ENCODE measurements around the gene SNTG2.

The SNTG2 gene

DNA sequence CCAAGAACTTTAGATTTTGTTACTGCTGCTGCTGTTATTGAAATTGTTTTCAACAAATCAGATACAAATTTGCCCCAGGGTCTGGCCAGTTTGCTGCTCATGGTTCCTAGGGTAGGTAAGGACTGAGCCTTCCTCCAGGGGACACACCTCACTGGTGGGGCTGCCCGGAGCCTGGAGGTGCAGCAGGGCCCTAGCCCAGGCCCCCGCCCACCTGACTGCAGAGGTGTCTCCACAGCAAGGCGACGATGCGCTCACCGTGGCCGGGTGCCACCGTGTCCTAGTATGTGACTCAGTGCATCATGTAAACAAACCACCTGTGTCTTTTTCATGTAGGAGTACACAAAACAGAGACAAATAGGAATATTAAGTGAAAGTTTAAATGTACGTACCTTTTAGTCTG is 309.1 kb downstream of the SNTG2 start:
- DNase-seq (no peak), ATAC-seq (no peak)
- H3K9me3 Mint-ChIP-seq = no peaks in the 10 kb centered on the region
- peaks cover 15% of the 10 kb centered on the region for H3K27me3 Mint-ChIP-seq
- H3K4me1 Mint-ChIP-seq = no peaks in the 10 kb centered on the region
- no peak overlapping the region for H3K27ac Mint-ChIP-seq
- no peak overlapping the region for H3K4me3 Mint-ChIP-seq

DNA sequence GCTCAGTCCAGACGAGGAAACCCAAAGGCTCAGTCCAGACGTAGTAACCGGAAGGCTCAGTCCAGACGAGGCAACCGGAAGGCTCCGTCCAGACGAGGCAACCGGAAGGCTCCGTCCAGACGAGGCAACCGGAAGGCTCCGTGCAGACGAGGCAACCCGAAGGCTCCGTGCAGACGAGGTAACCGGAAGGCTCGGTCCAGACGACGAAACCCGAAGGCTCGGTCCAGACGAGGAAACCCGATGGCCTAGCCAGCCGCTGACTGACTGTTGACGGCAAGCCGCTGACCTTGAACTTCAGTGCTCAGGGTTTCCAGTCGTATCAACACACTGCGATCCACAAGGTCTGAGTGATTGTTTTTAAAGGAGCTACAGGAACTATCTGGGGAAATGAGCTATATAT is 312.0 kb downstream of the SNTG2 start:
- no peak for ATAC-seq
- no peak overlapping the region for H3K4me3 Mint-ChIP-seq

DNA sequence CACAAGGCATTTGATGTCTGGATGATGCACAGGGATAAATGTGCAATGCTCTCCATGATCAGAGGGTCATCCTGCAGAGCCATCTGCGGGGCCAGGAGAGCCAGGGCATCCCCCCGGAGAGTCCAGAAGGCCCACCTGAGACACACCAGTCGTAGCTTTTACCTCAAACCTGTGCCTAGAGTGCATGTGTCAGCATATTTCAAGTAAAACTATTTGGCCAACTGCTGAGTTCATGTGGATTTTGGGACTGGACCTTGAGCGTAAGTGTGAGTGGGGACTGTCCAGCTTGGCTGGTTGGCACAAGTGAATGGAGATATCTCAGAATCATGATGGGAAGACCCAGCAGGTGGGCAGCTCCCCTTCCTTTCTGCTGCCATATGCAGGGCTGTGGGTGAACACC is 314.8 kb downstream of the SNTG2 start:
- Mint-ChIP-seq H3K27ac (no peak overlapping the region), H3K9me3 (no peaks in the 10 kb centered on the region), H3K27me3 (no peaks in the 10 kb centered on the region), H3K4me1 (no peaks in the 10 kb centered on the region), H3K4me3 (no peak overlapping the region)
- no peak for ATAC-seq
- no peak for DNase-seq

More for the DNA sequence above, 312.0 kb downstream of the SNTG2 start:
- no peaks in the 10 kb centered on the region for H3K9me3 Mint-ChIP-seq
- H3K27ac Mint-ChIP-seq = no peak overlapping the region
- peaks cover 2% of the 10 kb centered on the region for H3K27me3 Mint-ChIP-seq
- DNase-seq = no peak
- H3K4me1 Mint-ChIP-seq = no peaks in the 10 kb centered on the region

DNA sequence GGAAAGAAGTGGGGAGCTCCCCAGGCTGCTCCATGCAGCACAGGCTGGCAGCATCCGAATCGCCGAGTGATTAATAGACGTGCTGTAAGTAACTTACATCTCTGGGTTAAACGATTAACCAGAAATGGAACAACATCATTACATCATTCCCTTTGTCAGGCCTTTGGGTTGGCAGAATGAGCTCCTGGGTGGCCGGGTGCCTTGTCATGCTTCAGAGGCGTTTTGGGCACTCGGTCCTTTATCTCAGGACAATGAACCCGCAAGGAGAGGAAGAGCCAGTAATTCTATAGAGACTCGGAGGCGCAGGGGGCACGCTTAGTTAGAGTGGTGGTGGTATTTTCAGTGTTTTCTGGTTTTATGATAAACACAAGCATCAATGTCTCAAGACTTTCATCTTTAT is 315.7 kb downstream of the SNTG2 start:
- Mint-ChIP-seq H3K9me3 (no peaks in the 10 kb centered on the region), H3K27ac (no peak overlapping the region), H3K27me3 (no peaks in the 10 kb centered on the region), H3K4me3 (no peak overlapping the region), H3K4me1 (no peaks in the 10 kb centered on the region)
- no peak for ATAC-seq
- no peak for DNase-seq

DNA sequence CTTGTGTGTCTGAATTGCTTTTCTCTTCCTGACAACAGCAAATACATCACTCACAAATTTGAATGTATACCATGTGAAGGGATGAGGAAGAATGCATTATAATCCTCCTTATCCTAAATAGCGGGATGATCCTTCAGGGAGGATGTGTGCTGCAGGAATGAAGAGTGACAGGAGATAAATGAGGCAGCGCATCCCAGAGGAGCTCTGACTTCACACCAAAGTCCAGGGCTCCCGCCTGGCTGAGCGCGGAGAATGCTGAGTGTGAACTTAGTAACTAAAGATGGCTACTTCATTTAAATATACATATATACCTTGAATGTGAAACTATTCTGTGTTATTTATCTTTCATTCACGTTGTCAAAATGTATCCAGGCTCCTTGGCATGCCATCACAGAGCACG is 317.4 kb downstream of the SNTG2 start:
- no peaks in the 10 kb centered on the region for H3K9me3 Mint-ChIP-seq
- no peak overlapping the region for H3K27ac Mint-ChIP-seq
- DNase-seq (no peak), ATAC-seq (no peak)
- H3K4me1 Mint-ChIP-seq = no peaks in the 10 kb centered on the region
- H3K4me3 Mint-ChIP-seq = no peak overlapping the region
- no peaks in the 10 kb centered on the region for H3K27me3 Mint-ChIP-seq

DNA sequence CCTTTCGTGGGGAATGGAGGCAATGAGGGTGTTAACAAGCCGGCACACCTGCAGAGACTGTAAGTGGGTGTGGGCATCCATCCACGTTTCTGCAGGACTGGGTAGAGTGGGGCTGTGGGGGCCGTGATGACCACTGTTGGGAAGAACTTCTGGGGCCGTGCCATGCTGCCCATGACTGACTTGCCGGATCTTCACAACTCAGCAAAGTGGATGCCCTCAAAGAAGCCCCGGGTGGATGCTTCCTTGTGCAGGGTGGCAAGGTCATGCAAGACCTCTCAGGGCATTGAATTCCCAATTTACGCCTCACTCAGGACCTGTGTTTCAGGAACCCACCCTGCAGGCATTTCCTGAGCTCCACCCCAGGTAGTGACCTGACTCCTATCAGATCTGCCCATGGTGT is 319.2 kb downstream of the SNTG2 start:
- Mint-ChIP-seq H3K27me3 (no peaks in the 10 kb centered on the region), H3K9me3 (peaks cover 7 to 11% of the 10 kb centered on the region in 2 donors), H3K4me3 (no peak overlapping the region), H3K4me1 (no peaks in the 10 kb centered on the region), H3K27ac (no peak overlapping the region)
- DNase-seq = no peak
- ATAC-seq = no peak

DNA sequence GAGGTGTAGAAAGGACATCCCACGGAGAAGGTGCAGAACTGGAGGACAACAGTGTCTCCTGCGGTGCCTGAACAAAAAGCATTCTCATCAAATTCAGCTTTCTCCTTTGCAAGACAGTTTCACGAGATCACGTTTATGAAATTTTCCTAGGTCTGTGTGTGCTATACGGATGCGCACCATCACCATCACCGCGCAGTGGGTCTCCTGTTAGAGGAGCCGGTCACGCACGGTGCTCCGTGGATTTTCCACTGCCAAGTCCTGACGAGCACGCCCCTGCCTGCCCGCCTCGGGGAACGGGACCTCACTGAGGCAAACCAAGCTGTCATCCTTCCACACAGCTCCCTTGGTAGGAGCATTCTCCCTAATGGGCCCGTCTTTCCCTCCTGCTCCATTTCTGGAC is 322.2 kb downstream of the SNTG2 start:
- Mint-ChIP-seq H3K4me3 (no peak overlapping the region), H3K27me3 (no peaks in the 10 kb centered on the region), H3K9me3 (peaks cover 8 to 21% of the 10 kb centered on the region in 2 donors), H3K4me1 (no peaks in the 10 kb centered on the region), H3K27ac (no peak overlapping the region)
- ATAC-seq (no peak), DNase-seq (no peak)

DNA sequence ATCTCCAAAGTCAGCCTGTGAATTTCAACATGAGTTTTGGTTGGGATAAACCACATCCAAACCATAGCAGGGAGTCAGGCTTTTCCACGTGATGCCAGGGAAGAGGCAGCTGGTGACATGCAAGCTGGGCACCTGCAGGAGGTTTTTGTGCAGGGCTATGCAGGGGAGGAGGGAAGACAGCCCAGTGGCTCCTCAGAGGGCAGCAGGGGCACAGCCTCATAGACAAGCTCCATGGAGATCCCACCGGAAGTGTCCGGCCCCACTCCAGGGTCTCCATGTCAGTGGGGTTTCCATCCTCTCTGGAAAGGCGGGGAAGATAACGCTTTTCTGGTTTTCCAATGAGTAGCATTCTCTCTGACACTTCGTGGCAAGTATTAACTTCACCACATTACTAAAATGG is 327.0 kb downstream of the SNTG2 start:
- no peak overlapping the region for H3K27ac Mint-ChIP-seq
- H3K27me3 Mint-ChIP-seq = no peaks in the 10 kb centered on the region
- ATAC-seq (no peak), DNase-seq (no peak)
- no peak overlapping the region for H3K4me3 Mint-ChIP-seq
- H3K9me3 Mint-ChIP-seq = peaks cover 8 to 21% of the 10 kb centered on the region in 2 donors
- no peaks in the 10 kb centered on the region for H3K4me1 Mint-ChIP-seq

DNA sequence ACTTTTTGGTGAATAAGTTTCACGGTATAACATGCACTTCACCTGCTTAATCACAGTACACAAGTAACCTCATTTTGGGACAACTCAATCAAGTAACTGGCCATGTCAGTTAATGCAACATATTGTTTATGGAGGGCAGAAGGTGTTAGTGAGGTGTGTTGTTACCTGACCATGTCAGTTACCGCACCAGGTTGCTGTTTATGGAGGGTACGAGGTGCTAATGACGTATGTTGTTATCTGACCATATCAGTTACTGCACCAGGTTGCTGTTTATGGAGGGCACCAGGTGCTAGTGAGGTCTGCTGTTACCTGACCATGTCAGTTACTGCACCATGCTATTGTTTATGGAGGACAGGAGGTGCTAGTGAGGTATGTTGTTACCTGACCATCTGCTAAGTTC is 327.5 kb downstream of the SNTG2 start:
- Mint-ChIP-seq H3K4me1 (no peaks in the 10 kb centered on the region), H3K27ac (no peak overlapping the region), H3K9me3 (peaks cover 8 to 21% of the 10 kb centered on the region in 2 donors), H3K4me3 (no peak overlapping the region), H3K27me3 (no peaks in the 10 kb centered on the region)
- DNase-seq = no peak
- ATAC-seq = no peak

DNA sequence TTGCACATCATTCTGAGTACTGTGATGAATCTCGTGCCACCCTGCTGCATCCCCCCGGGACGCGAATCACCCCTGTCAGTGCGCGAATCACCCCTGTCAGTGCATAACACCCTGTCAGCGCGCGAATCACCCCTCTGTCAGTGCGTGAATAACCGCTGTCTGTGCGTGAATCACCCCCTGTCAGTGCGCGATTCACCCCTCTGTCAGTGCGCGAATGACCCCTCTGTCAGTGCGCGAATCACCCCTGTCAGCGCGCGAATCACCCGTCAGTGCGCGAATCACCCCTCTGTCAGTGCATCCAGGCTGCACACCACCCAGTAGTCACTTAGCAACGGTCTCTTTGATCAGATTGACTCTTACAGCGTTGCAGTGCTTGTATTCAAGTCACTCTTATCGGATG is 328.2 kb downstream of the SNTG2 start:
- Mint-ChIP-seq H3K27ac (no peak overlapping the region), H3K4me3 (no peak overlapping the region), H3K27me3 (no peaks in the 10 kb centered on the region), H3K4me1 (no peaks in the 10 kb centered on the region), H3K9me3 (peaks cover 8 to 20% of the 10 kb centered on the region in 2 donors)
- ATAC-seq (no peak), DNase-seq (no peak)

DNA sequence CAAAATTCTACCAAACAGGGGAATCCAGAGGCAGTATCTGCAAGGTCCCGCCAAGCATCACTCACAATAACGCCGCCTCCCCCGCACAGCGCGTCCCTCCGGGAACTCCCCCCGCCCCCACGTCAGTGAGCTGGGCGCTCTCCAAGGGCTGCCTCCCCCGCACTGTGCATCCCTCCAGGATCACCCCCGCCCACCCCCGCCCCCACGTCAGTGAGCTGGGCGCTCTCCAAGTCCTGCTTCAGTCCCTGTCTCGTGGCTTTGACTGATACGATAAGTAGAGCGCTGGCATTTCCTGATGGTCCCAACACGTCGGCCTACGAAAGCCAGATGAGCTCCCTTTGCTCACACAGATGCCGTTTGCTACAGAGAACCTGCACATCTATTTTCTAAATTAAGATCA is 331.9 kb downstream of the SNTG2 start:
- Mint-ChIP-seq H3K4me3 (no peak overlapping the region), H3K4me1 (no peaks in the 10 kb centered on the region), H3K27me3 (no peaks in the 10 kb centered on the region), H3K27ac (no peak overlapping the region), H3K9me3 (no peaks in the 10 kb centered on the region)
- ATAC-seq = no peak
- no peak for DNase-seq

DNA sequence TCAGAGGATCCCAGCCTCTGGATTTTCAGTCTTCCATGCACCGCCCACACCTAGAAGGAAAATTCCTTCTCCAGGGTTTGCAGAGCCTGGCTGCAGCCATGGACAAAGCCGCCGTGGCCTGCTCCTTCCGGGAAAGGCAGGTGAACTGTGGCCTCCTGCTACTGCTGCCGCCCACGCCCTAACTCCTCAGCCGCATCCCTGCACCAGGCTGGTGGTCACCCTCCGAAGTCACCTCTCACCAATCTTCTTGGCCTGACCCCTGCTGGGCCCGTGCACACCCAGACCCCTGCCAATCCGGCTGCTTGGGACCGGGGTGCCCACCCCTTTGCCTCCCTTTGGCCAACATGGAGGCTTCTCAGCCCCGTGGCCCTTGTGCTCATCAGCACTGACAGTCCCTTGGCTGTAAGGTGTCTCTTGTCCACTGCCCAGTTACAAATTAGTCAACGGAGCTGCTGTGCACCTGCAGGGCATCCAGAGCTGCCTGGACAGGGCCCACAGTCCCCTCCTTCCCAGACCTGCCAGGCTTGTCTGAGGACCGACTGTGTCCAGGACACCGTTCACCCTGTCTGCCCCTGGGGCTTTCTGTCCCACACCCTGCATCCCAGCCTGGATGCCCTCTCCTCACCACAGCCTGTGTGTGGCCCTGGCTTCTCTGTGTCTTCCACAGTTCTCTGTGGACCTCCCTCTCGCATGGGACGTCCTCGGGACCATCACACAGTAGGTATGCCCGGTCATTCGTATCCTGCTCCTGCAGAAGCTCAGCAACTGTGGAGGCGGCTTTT is 332.6 kb downstream of the SNTG2 start:
- DNase-seq = no peak
- no peaks in the 10 kb centered on the region for H3K27me3 Mint-ChIP-seq
- H3K4me1 Mint-ChIP-seq = no peaks in the 10 kb centered on the region
- ATAC-seq = peak; percentile 35
- no peak overlapping the region for H3K27ac Mint-ChIP-seq
- no peak overlapping the region for H3K4me3 Mint-ChIP-seq
- H3K9me3 Mint-ChIP-seq = no peaks in the 10 kb centered on the region

DNA sequence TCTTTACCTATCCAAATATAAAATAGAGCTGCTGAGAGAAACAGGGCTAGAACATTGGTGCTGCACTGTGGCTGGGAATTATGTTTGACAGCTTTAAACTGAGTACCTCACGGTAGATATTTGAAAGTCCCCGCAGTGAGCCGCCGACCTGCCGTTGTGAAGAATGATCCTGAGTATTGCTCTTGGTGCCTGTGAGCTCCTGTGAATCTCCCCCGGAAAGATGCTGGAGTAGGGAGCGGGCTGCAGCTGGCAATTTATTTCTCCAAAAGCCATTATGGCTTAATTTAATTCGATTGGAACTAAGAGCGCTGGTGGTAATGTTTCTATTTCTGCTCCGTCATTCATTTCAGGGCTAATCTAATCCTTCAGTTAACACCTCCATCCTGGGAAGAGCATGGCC is 333.2 kb downstream of the SNTG2 start:
- ATAC-seq (no peak), DNase-seq (no peak)
- H3K9me3 Mint-ChIP-seq = no peaks in the 10 kb centered on the region
- H3K4me1 Mint-ChIP-seq = no peaks in the 10 kb centered on the region
- H3K27ac Mint-ChIP-seq = peak overlapping the region in 1 of 2 donors; percentile 42
- no peak overlapping the region for H3K4me3 Mint-ChIP-seq
- H3K27me3 Mint-ChIP-seq = no peaks in the 10 kb centered on the region

DNA sequence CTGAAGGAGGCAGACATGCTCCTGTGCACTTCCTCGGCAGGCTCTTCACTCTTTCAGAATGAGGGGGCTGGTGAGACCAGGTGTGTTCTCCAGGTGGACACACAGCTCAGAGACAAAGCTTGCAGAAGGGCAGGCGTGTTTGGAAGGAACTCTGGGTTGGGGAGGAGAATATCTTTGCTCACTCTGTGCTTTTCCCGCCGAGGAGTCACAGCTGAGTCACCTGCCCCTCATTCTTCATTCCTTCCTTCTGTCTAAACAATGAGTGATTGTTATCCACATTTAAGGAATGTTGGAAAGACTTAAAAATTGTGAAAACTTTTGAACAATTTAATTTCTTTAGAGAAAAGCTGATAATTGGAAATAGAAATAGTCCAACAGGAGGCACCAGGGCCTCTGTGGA is 336.3 kb downstream of the SNTG2 start:
- no peaks in the 10 kb centered on the region for H3K27me3 Mint-ChIP-seq
- H3K4me3 Mint-ChIP-seq = no peak overlapping the region
- H3K4me1 Mint-ChIP-seq = no peaks in the 10 kb centered on the region

DNA sequence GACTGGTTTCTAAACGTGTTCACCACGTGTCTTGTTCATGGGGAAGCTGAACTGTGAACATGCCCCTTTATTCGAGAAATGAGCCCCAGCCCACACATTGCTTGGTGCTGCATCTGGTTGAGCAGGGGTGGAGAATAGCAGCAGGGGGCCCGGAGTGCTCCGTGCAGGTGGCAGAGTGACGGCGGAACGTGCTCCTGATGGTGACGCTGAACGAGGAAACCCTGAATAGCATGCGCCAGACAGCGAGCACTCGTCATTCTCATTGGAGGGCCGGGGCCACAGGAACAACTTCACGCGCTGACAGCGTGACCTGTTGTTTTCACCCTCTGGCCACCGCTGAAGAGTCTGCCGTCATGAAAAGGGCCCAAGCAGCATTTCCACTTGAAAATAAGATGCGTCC is 336.8 kb downstream of the SNTG2 start:
- Mint-ChIP-seq H3K27me3 (no peaks in the 10 kb centered on the region), H3K4me3 (no peak overlapping the region), H3K9me3 (no peaks in the 10 kb centered on the region), H3K4me1 (no peaks in the 10 kb centered on the region), H3K27ac (no peak overlapping the region)
- DNase-seq (no peak), ATAC-seq (no peak)

More for the DNA sequence above, 336.3 kb downstream of the SNTG2 start:
- Mint-ChIP-seq H3K27ac (no peak overlapping the region), H3K9me3 (no peaks in the 10 kb centered on the region)
- ATAC-seq (no peak), DNase-seq (no peak)

DNA sequence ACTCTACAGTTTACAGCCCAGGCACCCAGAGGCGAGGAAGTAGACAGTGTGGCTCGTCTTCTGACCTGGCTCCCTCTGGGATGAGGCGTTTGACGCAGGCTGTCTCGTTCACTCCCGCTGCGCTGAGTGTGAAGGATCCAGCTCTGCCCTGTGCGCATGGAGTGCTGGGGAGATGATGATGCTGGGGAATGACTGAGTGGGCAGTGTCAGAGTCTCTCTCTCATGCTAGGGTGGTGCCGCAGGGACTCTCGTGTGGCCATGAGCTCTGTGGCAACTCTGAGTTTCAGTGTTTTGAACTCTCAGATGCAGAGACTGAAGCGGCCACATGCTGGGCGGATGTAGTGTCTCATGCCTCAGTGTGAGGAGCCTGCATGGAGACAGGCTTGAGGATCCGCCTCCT is 344.3 kb downstream of the SNTG2 start:
- Mint-ChIP-seq H3K27ac (no peak overlapping the region), H3K4me3 (no peak overlapping the region), H3K9me3 (no peaks in the 10 kb centered on the region), H3K27me3 (no peaks in the 10 kb centered on the region), H3K4me1 (no peaks in the 10 kb centered on the region)
- ATAC-seq (no peak), DNase-seq (no peak)

DNA sequence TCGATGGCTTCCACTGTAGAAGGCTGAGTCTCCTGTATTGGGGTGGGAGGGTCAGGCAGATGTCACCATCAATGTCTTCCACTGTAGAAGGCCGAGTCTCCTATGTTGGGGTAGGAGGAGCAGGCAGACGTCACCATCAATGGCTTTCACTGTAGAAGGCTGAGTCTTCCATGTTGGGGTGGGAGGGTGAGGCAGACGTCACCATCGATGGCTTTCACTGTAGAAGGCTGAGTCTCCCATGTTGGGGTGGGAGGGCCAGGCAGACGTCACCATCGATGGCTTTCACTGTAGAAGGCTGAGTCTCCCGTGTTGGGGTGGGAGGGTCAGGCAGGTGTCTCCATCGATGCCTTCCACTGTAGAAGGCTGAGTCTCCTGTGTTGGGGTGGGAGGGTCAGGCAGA is 345.1 kb downstream of the SNTG2 start:
- DNase-seq = no peak
- Mint-ChIP-seq H3K4me1 (no peaks in the 10 kb centered on the region), H3K27me3 (no peaks in the 10 kb centered on the region), H3K4me3 (no peak overlapping the region), H3K9me3 (no peaks in the 10 kb centered on the region), H3K27ac (no peak overlapping the region)
- no peak for ATAC-seq
